Cardiac muscle cell (in vitro differentiated cells and primary cell): ENCODE results near the gene TOX2. TPM values are rescaled to one million over a fixed set of nuclear protein-coding genes. Genes with fewer than 3 reads are reported as not detected.

ENCODE experiments used
- DNase-seq, 2 donors: peaks; one replicate each; pipeline versions ENCODE4 v3.0.0 to v3.0.0-alpha.2; 2010 to 2017; ENCODE audit warnings: low read depth in 1 of 2, low spot score in 1 of 2
- H3K27ac ChIP-seq: fragments of 200-600 bp; sonication (generic); 2 replicates; pipeline ENCODE4 v1.5.1; 2016
- H3K27me3 ChIP-seq: fragments of 200-600 bp; sonication (generic); 2 replicates; pipeline ENCODE4 v1.6.0; 2016; ENCODE audit warnings: control low read depth
- H3K36me3 ChIP-seq: fragments of 200-600 bp; sonication (generic); 2 replicates; pipeline ENCODE4 v1.5.1; 2016; ENCODE audit warnings: control low read depth
- H3K4me1 ChIP-seq: fragments of 200-600 bp; sonication (generic); 2 replicates; pipeline ENCODE4 v1.8.1; 2017; ENCODE audit warnings: low read depth, mild to moderate bottlenecking, mixed run types
- H3K4me3 ChIP-seq: fragments of 200-600 bp; sonication (generic); 2 replicates; pipeline ENCODE4 v1.5.1; 2016; ENCODE audit warnings: mild to moderate bottlenecking
- H3K9me3 ChIP-seq: fragments of 200-600 bp; sonication (generic); 2 replicates; pipeline ENCODE4 v1.5.1; 2017; ENCODE audit warnings: low read depth, mild to moderate bottlenecking, control low read depth
- polyA plus RNA-seq: library from polyadenylated mRNA; unstranded; fragments of >200 nt; fragmentation: Nextera tagmentation; extraction: Ambion mirVana; gene quantifications from 2 replicates; pipeline ENCODE4 v1.2.1, GENCODE V29; 2016
- total RNA-seq: library from RNA; depleted of rRNA; stranded (reverse); fragments of >200 nt; gene quantifications from 2 replicates; pipeline ENCODE4 v1.2.3, GENCODE V29; 2016
- TF ChIP-seq, protein P1 (sequence below): IDR thresholded peaks from 2 replicates; pipeline ENCODE4 v1.5.1; 2012; ENCODE audit warnings: low read depth, mild to moderate bottlenecking, low read length

The TOX2 gene
- total and polyA plus RNA-seq, 2 experiments from 2014 or later, result 0.09 to 0.32 TPM

- Histone ChIP-seq H3K4me3 (no peak overlapping the region), H3K9me3 (no peaks in the 10 kb centered on the region), H3K4me1 (no peaks in the 10 kb centered on the region), H3K27ac (no peak overlapping the region), H3K27me3 (peaks cover 14% of the 10 kb centered on the region), H3K36me3 (no peaks in the 10 kb centered on the region)
- DNase-seq, result no peak
- TF ChIP-seq, protein P1, sequence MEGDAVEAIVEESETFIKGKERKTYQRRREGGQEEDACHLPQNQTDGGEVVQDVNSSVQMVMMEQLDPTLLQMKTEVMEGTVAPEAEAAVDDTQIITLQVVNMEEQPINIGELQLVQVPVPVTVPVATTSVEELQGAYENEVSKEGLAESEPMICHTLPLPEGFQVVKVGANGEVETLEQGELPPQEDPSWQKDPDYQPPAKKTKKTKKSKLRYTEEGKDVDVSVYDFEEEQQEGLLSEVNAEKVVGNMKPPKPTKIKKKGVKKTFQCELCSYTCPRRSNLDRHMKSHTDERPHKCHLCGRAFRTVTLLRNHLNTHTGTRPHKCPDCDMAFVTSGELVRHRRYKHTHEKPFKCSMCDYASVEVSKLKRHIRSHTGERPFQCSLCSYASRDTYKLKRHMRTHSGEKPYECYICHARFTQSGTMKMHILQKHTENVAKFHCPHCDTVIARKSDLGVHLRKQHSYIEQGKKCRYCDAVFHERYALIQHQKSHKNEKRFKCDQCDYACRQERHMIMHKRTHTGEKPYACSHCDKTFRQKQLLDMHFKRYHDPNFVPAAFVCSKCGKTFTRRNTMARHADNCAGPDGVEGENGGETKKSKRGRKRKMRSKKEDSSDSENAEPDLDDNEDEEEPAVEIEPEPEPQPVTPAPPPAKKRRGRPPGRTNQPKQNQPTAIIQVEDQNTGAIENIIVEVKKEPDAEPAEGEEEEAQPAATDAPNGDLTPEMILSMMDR, result no peak
These were observed 4.9 kb upstream of the TOX2 start for GRCh38 chr20:43909720-43910119.

DNA sequence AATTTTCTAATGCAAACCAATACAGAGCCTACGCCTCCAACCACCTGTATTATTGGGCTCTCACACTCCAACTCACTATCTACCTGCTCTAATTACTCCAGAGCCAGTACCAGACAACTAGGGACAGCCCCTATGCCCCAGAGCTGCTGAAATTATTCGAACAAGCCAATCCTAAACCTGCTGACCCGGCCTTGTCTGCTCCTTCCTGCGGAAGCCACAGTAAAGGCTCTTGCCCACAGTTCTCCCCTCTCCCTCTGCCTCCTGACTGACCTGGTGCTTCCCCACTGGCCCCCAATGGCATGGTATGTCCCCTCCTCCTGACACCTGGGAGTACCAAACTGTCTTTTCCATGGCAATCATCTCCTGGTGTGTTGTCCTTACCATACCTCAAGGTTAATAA lies 4.1 kb upstream of the TOX2 start:
- peaks cover 23% of the 10 kb centered on the region for H3K27me3 ChIP-seq
- H3K9me3 ChIP-seq, result no peaks in the 10 kb centered on the region
- H3K27ac ChIP-seq, result no peak overlapping the region
- no peaks in the 10 kb centered on the region for H3K36me3 ChIP-seq
- TF ChIP-seq, protein P1, result no peak
- no peak overlapping the region for H3K4me3 ChIP-seq
- no peak for DNase-seq
- no peaks in the 10 kb centered on the region for H3K4me1 ChIP-seq

DNA sequence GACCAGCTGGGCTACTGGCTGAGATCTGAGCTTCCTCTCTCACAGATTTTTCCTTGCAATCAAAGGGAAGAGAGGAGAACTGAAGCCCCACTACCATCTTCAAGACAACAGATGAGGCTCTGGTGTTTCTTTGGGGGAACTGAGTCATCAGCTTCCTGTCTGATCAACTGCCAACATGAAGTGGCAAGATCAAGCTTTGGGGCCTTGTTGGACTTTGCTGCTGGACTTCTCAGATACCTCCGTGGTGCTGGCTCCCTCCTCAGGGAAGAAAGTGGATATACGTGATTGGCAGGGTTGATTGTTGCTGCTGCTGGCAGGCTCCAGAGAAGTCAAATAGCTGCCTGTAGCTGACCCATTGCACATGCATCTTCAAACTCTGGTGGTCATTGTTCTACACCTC lies 3.6 kb upstream of the TOX2 start:
- peak in 1 of 2 donors; percentile 78 for DNase-seq
- Histone ChIP-seq H3K9me3 (no peaks in the 10 kb centered on the region), H3K4me1 (no peaks in the 10 kb centered on the region), H3K27me3 (peaks cover 28% of the 10 kb centered on the region), H3K27ac (no peak overlapping the region), H3K4me3 (no peak overlapping the region), H3K36me3 (no peaks in the 10 kb centered on the region)
- TF ChIP-seq, protein P1, result peak; percentile 41

DNA sequence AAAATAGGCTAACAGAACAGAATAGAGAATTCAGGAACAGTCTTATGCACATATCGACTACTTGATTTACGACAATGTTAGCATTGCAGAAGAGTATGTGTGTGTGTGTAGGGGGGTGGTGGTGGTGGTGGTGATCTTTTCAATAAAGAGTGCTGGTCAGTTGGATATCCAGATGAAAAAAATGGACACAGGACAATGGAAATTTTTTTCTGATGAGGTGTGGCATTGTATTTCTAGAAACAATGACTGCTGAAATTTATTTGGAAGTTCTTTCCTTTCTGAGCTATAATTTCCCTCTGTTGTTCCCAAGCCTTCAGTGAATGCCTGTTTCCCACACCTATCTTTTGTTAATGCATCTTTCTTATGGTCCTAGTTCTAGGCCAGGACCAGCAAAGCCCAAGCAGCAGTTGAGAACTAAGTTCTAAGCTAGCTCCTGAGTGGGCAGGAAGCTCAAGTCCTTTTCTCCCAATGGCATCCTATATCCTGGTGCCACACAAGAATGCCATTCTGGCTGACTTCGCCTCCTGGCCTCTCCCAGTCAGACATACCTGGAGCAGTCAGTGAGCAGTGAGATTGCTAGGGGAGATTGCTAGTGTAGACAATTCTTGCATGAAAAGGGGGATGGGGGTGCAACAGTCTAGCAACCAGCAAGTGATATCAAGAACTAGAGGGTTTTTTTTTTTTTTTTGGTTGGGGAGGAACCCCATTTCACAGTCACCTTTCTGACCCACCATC lies 1.2 kb upstream of the TOX2 start:
- no peak for DNase-seq
- Histone ChIP-seq H3K4me3 (no peak overlapping the region), H3K36me3 (no peaks in the 10 kb centered on the region), H3K4me1 (no peaks in the 10 kb centered on the region), H3K9me3 (no peaks in the 10 kb centered on the region), H3K27ac (no peak overlapping the region), H3K27me3 (peaks cover 52% of the 10 kb centered on the region)
- TF ChIP-seq, protein P1, result no peak

GRCh38 chr20:43915211-43916072 lies 790 bp downstream of the TOX2 start:
- Histone ChIP-seq H3K9me3 (no peaks in the 10 kb centered on the region), H3K4me3 (peak overlapping the region; percentile 61), H3K4me1 (no peaks in the 10 kb centered on the region), H3K27me3 (peaks cover 62% of the 10 kb centered on the region), H3K36me3 (no peaks in the 10 kb centered on the region), H3K27ac (no peak overlapping the region)
- TF ChIP-seq, protein P1, result no peak
- DNase-seq, result peak in 1 of 2 donors; percentile 46
